HG03457 (cell line): Measurements from ENCODE around the gene COPZ1.
A peak's percentile ranks its signal among the peaks of the same experiment; 100 is the strongest.
"Not testable (repeated sequence)": the region's sequence is repeated elsewhere in the genome, so short reads cannot be mapped to it uniquely, and the experiment has no call there.

Source experiments
- ATAC-seq: cut with Tn5 transposase; IDR thresholded peaks from one replicate; pipeline ENCODE4 v1.9.1; 2021; ENCODE audit warnings: moderate number of reproducible peaks; ENCODE audit not compliant: unreplicated experiment

Gene COPZ1

DNA sequence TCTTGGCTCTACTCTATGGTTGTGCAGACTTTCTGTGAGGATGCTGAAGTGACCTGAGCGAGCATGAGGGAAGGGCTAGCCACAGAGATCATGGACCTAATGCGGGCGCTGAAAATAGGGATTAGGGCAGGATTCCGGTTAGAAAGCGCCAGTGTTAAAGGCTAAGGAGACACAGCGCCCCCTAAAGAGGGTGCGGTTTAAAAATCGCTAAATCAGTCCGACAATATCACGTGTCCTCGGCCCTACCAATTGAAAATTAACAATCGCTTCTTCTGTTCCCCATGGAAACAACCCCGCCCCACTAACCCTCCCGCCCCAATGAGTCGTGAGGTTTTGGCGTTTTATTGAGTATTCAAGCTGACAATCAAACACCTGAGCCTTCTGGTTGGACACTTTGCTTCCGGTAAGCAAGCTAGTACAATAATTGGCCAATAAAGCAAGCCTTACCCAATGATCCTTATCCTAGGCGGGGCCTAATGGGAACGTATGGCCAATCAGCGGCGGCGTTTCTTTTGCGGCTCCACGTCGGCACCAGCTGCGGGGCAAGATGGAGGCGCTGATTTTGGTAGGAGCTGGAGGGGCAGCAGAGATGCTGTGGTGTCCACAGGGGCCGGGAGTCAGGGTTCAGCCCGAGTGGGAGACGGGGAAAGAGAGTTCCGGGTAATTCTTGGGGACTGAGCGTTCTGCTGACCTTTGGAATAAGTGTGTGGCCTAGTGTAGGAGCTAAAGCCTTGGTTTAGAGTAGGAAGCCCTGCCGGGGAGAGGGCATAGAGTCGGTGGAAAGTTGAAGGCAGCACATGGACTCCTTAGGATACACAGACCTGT lies at the start of gene COPZ1:
TSS of gene COPZ1 (plus strand) at position 515 of the 825 bp plus-strand sequence. CDS start at position 548, 33 bp downstream.
- peak; percentile 98 for ATAC-seq

- ATAC-seq: no peak
These were observed 48.6 kb upstream of the COPZ1 start for GRCh38 chr12:54276368-54276767.

DNA sequence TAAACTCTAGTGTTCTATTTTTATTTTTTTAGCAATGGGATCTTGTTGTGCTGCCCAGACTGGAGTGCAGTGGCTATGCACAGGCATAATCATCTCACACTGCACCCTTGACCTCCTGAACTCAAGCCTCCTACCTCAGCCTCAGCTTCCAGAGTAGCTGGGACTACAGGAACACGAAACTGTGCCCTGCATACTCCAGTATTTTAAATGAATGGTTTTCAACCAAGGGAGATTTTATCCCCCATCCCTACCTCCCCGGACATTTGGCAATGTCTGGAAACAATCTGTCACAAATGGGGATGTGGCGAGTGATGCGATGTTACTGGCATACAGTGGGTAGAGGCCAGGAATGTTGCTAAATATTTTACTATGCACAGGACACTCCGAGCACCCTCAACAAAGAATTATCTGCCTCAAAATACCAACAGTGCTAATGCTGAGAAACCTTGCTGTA lies 47.1 kb upstream of the COPZ1 start:
- no peak for ATAC-seq

- ATAC-seq: no peak
These were observed 45.7 kb upstream of the COPZ1 start for GRCh38 chr12:54279227-54279631.

GRCh38 chr12:54279632-54280467 lies 45.1 kb upstream of the COPZ1 start, which contains the start of gene CBX5:
TSS of gene CBX5 (minus strand) at chr12:54280122. CDS start at chr12:54257650, 22,472 bp downstream.
- ATAC-seq: peak; percentile 52

- ATAC-seq: peak; percentile 78
These were observed 44.3 kb upstream of the COPZ1 start, which contains the start of gene HNRNPA1 for GRCh38 chr12:54280468-54281260. TSS of gene HNRNPA1 (plus strand) at chr12:54280726. CDS start at chr12:54280808, 82 bp downstream.

DNA sequence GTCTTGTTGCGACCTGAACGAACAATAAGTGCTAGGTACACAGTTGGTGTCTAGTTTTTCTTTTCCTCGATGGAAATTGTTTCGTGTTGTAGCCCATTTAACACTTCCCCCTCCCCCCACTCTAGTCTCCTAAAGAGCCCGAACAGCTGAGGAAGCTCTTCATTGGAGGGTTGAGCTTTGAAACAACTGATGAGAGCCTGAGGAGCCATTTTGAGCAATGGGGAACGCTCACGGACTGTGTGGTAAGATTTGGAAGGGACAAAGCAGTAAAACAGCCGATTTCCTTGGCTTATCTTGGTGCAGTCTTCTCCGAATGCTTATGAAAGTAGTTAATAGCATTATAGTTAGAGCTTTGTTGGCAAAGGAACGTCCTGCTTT lies 43.7 kb upstream of the COPZ1 start:
- ATAC-seq: not testable (repeated sequence)

- ATAC-seq: not testable (repeated sequence)
These were observed 43.2 kb upstream of the COPZ1 start for GRCh38 chr12:54281694-54282093.

DNA sequence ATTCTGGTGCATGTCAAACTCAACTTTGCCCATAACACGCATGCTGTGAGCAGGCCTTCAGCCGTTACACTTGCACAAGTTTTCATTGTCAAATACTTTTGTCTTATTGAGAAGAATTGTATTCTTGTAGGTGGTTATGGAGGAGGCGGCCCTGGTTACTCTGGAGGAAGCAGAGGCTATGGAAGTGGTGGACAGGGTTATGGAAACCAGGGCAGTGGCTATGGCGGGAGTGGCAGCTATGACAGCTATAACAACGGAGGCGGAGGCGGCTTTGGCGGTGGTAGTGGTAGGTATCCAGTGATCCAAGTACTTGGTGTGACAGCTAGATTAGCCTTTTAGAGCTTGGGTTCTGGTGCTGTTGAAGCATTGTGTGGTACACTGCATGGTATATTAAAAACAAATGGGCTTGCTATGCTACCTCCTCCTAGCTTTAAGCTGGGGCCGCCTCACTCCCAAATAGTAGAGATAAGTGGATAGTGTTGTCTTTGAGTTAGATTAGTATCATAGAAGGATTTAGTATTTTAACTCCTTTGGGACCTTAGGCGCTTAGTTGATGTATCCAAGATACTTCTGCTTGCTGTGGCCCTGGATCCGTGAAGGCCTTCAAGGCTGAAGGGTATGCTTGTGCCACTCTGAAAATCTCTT lies 41.9 kb upstream of the COPZ1 start:
- no peak for ATAC-seq

DNA sequence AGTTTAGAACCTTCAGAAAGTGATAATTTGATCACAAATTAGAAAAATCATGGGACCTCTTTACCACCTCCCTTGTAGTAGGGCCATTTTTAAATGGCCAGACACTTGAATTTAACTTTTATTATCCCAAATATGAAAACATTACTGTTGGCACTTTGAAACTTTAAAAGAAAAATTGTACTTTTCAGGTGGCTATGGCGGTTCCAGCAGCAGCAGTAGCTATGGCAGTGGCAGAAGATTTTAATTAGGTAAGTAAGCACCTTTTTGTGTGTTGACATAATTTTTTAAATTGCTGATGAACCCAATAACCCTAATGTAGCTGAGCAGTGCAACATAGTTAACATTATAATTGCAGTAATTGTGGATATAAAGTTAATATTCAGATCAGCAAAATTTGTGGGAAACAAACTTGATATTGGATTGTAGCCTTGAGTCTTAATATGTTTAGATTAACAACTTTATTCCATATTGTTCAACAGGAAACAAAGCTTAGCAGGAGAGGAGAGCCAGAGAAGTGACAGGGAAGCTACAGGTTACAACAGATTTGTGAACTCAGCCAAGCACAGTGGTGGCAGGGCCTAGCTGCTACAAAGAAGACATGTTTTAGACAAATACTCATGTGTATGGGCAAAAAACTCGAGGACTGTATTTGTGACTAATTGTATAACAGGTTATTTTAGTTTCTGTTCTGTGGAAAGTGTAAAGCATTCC lies 40.7 kb upstream of the COPZ1 start:
- ATAC-seq: not testable (repeated sequence)

DNA sequence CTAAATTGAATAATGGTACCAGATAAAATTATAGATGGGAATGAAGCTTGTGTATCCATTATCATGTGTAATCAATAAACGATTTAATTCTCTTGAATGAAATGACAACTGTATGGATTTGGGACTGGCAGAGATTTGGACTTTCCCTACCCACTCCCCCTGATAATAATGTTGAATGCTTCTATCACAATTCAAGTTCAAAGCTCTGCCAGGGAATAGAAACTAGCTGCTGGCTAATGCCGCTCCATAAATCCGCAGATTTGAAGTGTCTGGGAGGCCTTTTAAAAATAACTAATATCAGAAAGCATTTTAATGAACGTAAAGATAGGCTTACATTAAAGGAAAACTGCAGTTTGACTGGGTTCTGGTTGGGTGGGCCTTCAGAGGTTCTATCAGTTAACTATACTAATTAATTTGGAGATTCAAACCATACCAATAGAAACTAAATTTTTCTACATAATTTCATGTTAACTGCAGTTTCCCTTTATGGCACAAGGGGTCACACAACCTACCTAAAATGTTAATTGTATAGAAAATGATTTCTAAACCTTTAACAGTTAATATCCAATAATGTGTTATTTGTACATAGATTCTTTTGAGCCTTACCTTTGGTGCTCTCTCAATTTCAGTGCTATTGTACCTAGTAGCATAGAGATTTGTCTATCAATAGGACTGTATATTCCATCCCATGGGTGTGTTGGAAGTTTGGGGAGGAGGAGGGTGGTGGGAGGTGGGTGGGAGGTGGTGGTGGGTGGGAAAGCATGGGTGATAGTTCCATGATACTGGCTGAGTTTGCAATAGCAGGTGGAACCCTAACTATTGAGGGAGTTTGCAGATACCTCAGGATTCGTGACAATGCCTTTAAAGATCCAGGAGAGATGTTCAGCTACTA lies 39.5 kb upstream of the COPZ1 start:
- no peak for ATAC-seq

DNA sequence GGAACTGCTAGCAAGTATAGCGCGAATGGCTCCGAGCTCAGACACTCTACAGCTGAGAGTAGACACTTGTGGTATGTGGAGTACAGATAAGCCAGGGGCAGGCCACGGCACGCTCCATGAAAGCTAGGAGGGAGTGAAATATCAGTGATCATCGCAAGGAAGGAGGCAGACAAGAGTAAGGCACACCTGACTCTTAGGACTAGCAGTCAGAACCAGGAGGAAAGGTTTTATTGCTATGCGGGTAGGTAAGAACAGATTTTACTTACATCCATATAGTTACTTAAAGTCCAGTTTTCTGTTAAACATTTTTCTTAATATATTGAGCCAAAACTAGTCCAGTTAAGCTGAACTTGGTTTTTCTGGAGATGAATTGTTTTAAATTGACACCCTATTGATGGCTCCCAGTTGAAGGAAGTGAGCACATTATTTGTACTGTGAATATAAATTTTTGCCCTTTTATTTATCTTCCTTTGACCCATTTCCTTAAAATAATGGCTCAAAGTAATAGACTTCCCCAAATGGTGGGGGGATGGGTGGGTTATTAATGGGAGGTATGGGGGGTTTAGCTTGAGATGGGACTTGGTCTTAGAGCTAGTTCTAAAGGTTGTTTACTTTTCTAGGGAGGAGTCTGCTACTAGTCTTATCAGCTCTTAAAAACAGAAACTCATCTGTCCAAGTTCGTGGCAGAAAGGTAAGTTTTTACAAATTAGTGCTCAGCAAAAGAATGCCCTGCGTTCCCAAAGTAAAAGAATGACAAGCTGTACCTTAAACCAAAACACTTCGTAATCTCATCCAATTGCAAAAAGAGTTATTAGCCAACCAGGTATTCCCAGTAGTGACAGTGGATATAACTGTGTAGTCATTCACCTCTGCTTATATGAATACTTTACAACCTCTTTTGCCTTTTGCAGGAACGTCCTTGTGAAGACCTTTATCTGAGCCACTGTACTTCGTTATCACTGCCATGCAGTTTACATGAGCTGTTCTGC lies 38.6 kb upstream of the COPZ1 start:
- no peak for ATAC-seq

DNA sequence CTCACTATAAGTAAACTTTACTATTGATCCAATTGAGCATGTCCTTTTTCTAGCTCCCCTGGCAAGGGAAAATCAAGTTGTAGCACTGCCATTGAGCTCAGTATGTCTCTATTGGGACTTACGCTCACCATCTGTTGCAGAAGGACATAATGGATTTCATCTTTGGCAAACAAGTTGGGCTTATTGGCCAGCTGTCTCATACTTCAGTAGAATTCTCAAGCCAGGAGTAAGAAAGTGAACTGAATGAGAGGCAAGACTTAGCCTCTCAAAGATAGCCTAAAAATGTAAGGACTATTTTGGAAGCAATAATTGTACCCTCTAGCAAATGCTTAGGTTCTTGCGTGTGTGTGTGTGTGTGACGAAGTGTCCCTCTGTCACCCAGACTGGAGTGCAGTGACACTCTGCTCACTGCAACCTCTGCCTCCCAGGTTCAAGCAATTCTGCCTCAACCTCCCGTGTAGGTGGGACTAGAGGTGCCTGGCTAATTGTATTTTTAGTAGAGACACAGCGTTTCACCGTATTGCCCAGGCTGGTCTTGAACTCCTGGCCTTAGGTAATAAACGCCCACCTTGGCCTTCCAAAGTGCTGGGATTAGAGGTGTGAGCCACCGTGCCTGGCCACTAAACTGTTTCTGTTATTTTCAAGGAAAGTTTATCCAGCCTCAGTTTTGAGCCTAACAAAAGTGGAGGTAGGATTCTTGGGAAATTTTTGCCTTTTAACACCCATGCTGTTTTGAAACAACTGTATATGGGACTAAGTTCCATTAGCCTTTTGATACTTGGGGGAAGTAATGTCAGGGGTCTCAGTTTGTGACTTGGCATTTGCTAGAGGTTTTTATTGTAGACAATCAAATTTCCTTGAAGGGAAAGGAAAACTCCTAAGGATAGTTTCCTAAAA lies 37.4 kb upstream of the COPZ1 start:
- ATAC-seq: no peak

DNA sequence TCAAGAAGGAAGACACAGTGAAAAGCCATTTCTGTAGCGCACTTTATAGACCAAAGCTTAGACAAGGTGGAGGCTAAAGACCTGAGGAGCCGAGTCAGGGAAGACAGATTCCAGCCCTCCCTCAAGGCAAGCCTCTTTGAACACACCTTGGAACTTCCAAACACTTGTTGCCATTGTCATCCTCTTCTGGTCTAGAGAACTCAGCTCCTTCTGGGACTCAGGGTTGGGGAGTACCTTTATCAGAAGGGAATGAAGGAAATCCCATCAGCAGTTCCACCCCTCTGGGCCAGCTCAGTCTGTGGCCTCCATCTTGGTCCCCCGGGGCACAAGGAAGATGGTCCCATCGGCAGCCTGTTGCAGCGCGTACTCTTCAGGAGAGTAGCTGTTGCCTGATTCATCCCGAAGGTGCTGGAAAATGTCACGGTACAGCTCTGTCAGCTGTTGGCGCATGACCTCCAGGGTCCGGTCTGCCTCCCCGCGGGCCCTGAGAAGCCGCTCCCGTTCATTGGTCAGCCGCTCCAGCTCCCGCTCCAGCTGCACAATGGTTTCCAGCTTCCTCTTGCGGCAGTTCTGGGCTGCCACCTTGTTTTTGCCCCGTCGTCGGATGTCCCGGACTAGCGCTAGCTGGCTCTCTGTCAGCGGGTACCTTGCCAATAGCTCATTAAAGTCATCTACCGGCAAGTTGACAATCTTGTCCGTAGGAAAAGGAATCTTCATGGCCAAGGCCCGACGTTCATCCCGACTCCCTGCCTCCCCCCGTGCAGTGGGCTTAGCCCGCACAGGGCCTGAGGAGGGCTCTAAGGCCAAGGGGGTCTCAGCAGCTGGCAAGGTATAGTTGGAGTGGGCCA lies 32.6 kb upstream of the COPZ1 start:
- ATAC-seq: no peak

DNA sequence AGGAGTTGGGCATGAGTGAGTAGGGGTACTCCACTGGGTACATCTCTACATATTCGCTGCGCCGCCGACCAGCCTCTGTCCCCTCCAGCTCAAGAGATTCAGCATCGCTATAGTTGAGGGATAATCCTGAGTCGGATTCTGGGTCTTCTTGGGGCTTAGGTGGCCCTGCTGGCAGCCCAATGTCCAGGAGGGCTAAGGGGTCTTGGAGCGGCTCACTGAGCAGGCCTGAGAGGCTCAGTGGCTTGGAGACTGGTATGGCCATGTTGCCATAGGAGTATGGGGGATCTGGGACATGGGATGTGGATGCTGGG lies 32.0 kb upstream of the COPZ1 start:
- no peak for ATAC-seq
